GM12878 (cell line): ENCODE data around the gene SLC2A4RG. TPM values are rescaled to one million over a fixed set of nuclear protein-coding genes. Genes with fewer than 3 reads are reported as not detected.

Experiments used
- DPF2 ChIP-seq: fragments of 450-650 bp; IDR thresholded peaks from 2 replicates; pipeline ENCODE4 v1.6.1; 2017; ENCODE audit warnings: mild to moderate bottlenecking
- EGR1 ChIP-seq, 2 experiments: IDR thresholded peaks; 1 replicate in 1 of 2; 2 replicates in 1 of 2; pipeline ENCODE4 v1.6.1; 2011 to 2012; ENCODE audit warnings: low read depth in 2 of 2, low read length in 2 of 2, borderline replicate concordance in 1 of 2, mild to moderate bottlenecking in 1 of 2, moderate library complexity in 1 of 2
- MEF2B ChIP-seq: fragments of 450-650 bp; IDR thresholded peaks from 2 replicates; pipeline ENCODE4 v1.6.1; 2018; ENCODE audit warnings: mild to moderate bottlenecking, moderate library complexity; ENCODE audit not compliant: partially characterized antibody, poor library complexity, severe bottlenecking
- NFYA ChIP-seq: IDR thresholded peaks from 2 replicates; pipeline ENCODE4 v1.6.1; 2011; ENCODE audit warnings: low read depth, mild to moderate bottlenecking, low read length, improper control_type of control experiment, borderline replicate concordance
- NR2F1 ChIP-seq: fragments of 450-650 bp; conservative IDR thresholded peaks from 2 replicates; pipeline ENCODE4 v1.6.1; 2017; ENCODE audit warnings: mild to moderate bottlenecking
- SIN3A ChIP-seq: IDR thresholded peaks from 2 replicates; pipeline ENCODE4 v1.6.1; 2012; ENCODE audit warnings: low read depth, low read length, improper control_type of control experiment
- ZNF687 ChIP-seq: fragments of 450-650 bp; IDR thresholded peaks from 2 replicates; pipeline ENCODE4 v1.6.1; 2017; ENCODE audit warnings: mild to moderate bottlenecking, moderate library complexity
- ZSCAN29 ChIP-seq: fragments of 450-650 bp; IDR thresholded peaks from 2 replicates; pipeline ENCODE4 v1.6.1; 2017; ENCODE audit warnings: mild to moderate bottlenecking, moderate library complexity
- polyA plus RNA-seq, 11 experiments: library from polyadenylated mRNA; depleted of rRNA in 4 of 11; unstranded in 6 of 11; stranded (reverse) in 5 of 11; fragments of >200 nt; fragmentation: Nextera tagmentation in 4 of 11; fragmentation: Illumina TruSeq in 1 of 11; extraction: Ambion mirVana in 4 of 11; extraction: Trizol in 1 of 11; gene quantifications; 1 replicate in 1 of 11; 2 replicates in 10 of 11; pipeline versions ENCODE4 v1.2.1 to v1.2.3, GENCODE V29; 2011 to 2016; ENCODE audit warnings: inconsistent platforms in 2 of 11, missing spikeins in 2 of 11, low read depth in 1 of 11
- total RNA-seq, 4 experiments: library from RNA; depleted of rRNA in 3 of 4; stranded (reverse); fragments of >200 nt in 3 of 4; fragmentation: Illumina TruSeq in 1 of 4; extraction: Trizol in 1 of 4; gene quantifications; 2 replicates each; pipeline versions ENCODE4 v1.2.1 to v1.2.3, GENCODE V29; 2013 to 2021

SLC2A4RG gene
- total and polyA plus RNA-seq, 10 of the 15 experiments (the other 5 are each of a cell fraction or from before 2014, with no cell fraction given): 0.34 to 65.9 (median 13.3) TPM

- peak in 1 of 2 experiments; percentile 75; a peak in 2 of 3 replicates for TF ChIP-seq EGR1 (IDR thresholded peaks at IDR 0.05; ENCODE audit: borderline replicate concordance in 1 of 2, low read depth in 2 of 2, low read length in 2 of 2)
- peak; percentile 87; the same call in 1 of the 2 replicates for TF ChIP-seq ZSCAN29
- no peak for TF ChIP-seq NR2F1
- 0 out of 2 replicates have a peak, but pooled peaks have one; percentile 19 for TF ChIP-seq ZNF687
- no peak for TF ChIP-seq NFYA
- TF ChIP-seq DPF2: 0 out of 2 replicates have a peak, but pooled peaks have one; percentile 40
- no peak for TF ChIP-seq SIN3A
- no peak for TF ChIP-seq MEF2B
Measured at GRCh38 chr20:63740070-63740626, 572 bp downstream of the SLC2A4RG start (continued).
